Stimulated activated CD4-positive, alpha-beta T cell treated with anti-CD3 and anti-CD28 coated beads, Interleukin-4, amount 100 ng/mL, for 4 hours (primary cell): ENCODE measurements around the gene FNDC11.

Experiments used
- DNase-seq, 2 experiments: peaks; one replicate each; pipeline ENCODE4 v3.0.0-alpha.2; 2020

FNDC11 gene

GRCh38 chr20:63540417-63541186 is 13.4 kb upstream of the FNDC11 start:
- no peak for DNase-seq

DNA sequence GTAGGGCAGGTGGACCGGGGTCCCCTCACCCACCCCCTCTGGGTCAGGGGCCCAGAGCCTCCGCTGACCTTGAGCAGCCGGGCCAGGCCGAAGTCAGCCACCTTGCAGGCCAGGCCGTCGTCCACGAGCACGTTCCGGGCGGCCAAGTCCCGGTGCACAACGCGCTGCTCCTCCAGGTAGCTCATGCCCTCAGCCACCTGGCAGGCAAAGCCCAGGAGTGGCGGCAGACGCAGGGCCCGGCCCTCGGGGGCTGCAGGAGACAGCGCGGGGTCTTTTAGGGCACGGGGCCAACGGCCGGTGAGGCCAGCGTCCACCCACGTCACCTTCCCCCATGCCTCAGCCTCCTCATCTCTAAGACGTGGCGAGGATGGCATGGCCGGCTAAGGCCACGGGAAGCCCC is 12.6 kb upstream of the FNDC11 start:
- no peak for DNase-seq

- DNase-seq: no peak
Measured at GRCh38 chr20:63542031-63542559, 11.9 kb upstream of the FNDC11 start.

DNA sequence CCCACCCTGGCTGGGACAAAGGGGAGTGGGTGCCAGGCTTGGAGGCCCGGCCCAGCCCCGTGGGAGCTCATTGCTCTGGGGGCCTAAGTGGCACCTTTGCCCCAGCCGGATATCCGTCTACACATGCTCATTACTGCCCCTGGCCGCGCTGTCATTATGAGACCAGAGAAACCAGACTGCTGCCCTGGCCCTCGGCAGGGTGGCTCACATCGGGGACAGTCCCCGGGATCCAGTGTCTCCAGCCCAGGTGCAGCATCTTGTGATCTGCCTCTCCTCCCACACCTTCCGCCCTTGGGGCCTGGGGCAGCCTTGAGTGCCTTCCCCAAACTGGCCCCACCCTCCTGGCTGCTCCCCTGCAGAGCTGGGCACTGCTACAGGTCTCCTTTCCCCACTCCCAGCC is 11.3 kb upstream of the FNDC11 start:
- no peak for DNase-seq

GRCh38 chr20:63543131-63543530 is 10.8 kb upstream of the FNDC11 start:
- DNase-seq: no peak

DNA sequence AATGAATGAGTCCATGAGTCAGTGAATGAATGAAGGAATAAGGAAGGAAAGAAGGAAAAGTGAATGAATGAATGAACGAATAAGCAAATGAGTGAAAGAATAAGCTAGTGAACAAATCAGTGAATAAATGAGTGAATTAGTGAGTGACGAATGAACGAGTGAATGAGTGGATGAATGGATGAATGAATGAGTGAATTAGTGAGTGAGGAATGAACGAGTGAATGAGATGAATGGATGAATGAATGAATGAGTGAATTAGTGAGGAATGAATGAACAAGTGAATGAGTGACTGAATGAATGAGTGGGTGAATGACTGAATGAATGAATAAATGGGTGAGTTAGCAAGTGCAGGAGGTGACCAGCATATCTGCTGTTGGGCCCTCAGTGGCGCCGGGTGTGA is 10.2 kb upstream of the FNDC11 start:
- no peak for DNase-seq

GRCh38 chr20:63544241-63544957 is 9.6 kb upstream of the FNDC11 start:
- DNase-seq: no peak

DNA sequence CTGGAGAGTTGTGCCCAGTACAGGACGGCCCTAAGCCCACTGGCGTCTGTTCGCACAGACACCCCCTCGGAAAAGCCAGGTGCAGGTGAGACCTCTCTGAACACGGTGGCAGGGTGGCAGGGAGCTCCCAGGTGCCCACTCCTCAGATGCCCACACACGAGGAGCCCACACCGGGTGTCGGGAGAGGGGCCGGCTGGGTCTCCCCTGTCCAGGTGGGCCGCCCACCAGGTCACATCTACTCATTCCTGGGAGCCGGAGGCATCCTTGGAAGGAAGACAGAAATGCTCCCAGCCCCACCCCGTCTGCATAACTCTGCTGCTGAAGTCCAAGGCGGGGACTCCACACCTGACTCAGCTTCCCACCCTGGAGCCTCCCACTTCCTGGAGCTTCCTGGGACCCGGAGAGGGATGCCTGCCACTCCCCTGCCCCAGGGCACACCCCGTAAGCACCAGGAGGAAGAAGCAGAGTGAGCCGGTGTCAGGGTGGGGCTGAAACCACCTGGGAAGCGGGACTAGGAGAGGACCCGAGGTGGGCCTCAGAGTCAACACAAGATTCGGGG is 8.9 kb upstream of the FNDC11 start:
- no peak for DNase-seq

GRCh38 chr20:63545814-63546213 is 8.1 kb upstream of the FNDC11 start:
- no peak for DNase-seq

GRCh38 chr20:63546256-63546955 is 7.6 kb upstream of the FNDC11 start:
- DNase-seq: no peak

- DNase-seq: no peak
Measured at GRCh38 chr20:63546956-63547724, 6.8 kb upstream of the FNDC11 start.

- no peak for DNase-seq
Measured at GRCh38 chr20:63547725-63548480, 6.1 kb upstream of the FNDC11 start, which contains the start of gene SRMS. Gene SRMS, minus strand, starts transcription at chr20:63547749. Its CDS starts 286 bp downstream, at chr20:63547463.

DNA sequence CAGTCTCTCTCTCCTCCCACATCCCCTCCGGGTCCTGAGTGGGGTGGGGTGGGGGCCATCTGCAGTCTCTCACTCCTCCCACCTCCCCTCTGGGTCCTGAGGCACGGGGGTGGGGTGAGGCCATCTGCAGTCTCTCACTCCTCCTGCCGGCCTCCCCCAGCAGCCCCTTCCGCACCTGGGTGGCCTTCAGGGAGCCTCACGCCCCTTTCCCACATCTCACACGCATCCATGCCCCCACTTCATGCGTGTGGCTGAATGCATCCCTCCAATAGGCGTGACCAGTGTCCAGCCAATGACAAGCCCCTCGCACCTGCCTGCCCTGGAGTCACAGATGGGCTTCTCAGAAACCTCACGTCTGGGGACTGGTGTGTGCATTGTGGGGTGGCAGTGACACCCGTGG is 5.4 kb upstream of the FNDC11 start:
- DNase-seq: no peak

DNA sequence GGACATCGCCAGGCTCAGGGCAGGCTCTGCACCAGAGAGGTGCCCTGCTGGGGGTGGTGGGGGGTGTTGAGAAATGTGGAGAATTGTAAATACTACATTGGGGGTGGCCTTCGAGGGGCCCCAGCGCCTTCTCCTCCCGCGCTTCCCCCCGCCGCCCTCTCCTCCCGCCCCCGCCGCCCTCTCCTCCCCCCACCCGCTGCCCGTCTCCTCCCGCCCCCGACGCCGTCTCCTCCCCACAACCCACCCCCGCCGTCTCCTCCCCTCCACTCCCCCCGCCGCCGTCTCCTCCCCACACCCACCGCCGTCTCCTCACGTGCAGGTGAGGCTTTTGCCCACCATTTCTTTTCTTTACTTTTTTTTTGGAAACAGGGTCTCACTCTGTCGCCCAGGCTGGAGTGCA is 4.9 kb upstream of the FNDC11 start:
- no peak for DNase-seq

DNA sequence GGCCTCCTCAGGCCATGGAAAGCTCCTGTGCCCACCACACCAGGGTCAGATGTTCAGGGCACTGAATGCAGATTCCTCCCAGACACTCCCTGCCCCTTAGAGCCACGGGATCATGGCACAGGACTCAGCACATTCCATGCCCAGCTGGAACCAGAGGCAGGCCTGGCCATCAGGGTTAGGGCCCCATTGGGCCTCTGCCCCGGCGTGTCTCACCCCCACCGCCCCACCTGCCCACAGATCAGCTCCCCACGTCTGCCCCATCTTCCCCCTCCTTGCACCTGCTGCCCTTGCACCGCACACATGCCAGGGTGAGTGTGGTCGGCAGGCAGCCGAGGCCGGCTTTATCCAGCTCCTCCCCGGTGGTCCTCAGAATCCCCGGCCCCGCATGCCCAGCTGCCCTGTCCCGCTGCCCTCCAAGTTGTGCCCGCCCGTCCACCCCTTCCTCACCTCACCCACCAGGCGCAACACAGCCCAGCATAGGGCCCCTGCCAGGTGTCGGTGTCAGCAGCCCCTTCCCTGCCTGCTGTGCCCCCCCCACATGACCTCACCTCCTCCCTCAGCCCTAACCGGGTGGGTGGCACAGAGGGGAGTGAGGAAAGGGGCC is 4.2 kb upstream of the FNDC11 start:
- DNase-seq: no peak

GRCh38 chr20:63551068-63551467 is 2.9 kb upstream of the FNDC11 start:
- DNase-seq: no peak

DNA sequence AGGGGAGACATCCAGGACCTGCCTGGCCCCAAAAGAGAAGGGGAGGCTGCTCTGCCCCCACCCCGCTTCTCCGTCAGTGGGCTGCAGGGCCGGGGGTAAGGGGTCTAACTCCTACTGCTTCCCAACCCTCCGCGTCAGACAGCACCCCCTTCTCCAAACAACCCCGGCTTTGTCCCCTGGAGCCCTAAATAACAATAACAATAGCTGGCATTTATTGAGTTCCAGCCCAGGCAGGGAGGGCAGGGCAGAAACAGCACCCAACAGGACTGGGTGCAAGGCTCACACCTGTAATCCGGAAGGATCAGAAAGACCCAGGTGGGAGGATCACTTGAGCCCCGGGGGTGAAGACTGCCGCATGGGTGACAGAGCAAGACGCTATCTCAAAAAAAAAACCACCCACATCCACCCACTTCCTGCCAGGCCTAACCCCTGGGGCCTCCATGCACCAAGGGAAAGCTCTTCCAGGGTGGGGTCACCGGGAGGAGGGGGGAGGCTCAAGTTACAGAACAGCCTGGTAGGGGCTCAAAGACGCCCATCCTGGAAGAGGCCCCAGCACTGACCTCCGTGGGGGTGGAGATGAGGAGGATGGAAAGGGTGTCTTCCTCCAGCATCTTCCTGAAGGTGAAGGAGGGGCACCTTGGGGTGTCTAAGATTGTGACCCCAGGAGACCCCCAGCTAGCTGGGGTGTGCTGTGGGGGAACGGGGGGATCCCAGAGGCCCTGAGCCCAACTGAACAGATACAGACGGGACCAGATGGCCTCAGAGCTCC is 1.3 kb upstream of the FNDC11 start:
- peak in 1 of 2 experiments; percentile 55 for DNase-seq

DNA sequence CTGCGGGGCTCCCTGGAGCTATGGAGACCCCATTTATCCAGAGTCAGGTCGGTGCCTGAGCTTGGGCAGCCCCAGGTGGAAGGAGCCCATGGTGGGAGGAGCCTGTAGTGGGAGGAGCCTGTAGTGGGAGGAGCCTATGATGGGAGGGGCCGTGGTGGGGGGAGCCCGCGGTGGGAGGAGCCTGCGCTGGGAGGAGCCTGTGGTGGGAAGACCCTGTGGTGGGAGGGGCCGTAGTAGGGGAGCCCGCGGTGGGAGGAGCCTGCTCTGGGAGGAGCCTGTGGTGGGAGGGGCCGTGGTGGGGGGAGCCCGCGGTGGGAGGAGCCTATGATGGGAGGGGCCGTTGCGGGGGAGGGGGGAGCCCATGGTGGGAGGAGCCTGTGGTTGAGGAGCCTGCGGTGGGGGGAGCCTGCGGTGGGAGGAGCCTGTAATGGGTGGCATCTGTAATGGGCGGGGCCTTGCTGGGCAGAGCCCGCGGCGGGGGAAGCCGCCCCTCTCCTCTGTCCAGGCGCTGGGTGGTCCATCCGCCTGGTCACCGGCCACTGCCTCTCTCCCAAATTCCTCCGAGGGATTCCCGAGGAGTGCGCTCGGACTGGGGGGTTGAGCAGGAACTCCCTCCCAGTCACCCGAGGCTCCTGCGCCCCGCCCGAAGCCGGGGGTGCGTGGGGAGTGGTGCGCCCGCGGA is 567 bp upstream of the FNDC11 start:
- peak; percentile 82 to 85 for DNase-seq

- DNase-seq: no peak
Measured at GRCh38 chr20:63554361-63555278, 661 bp downstream of the FNDC11 start.
